ENCODE results near the gene EIF4EBP2. TPM values are rescaled to one million over a fixed set of nuclear protein-coding genes. Genes with fewer than 3 reads are reported as not detected.

Gene EIF4EBP2
- total RNA-seq, 1 donor from 2014 or later: 41.1 TPM

- Mint-ChIP-seq H3K4me3 (ENCODE audit: unreplicated experiment) (no peak overlapping the region), H3K27me3 (ENCODE audit: unreplicated experiment) (no peaks in the 10 kb centered on the region), H3K36me3 (ENCODE audit: unreplicated experiment) (no peaks in the 10 kb centered on the region), H3K4me1 (ENCODE audit: unreplicated experiment) (peaks cover 12% of the 10 kb centered on the region), H3K9me3 (ENCODE audit: unreplicated experiment) (no peaks in the 10 kb centered on the region), H3K27ac (ENCODE audit: unreplicated experiment) (no peak overlapping the region)
- DNase-seq (ENCODE audit: extremely low spot score, unreplicated experiment): no peak
- no peak for TF ChIP-seq CTCF (IDR thresholded peaks at IDR 0.05)
Measured at GRCh38 chr10:70358446-70358845, 45.5 kb upstream of the EIF4EBP2 start.

GRCh38 chr10:70359017-70359550 is 44.9 kb upstream of the EIF4EBP2 start:
- Mint-ChIP-seq H3K4me1 (ENCODE audit: unreplicated experiment) (peaks cover 18% of the 10 kb centered on the region), H3K36me3 (ENCODE audit: unreplicated experiment) (no peaks in the 10 kb centered on the region), H3K27me3 (ENCODE audit: unreplicated experiment) (no peaks in the 10 kb centered on the region), H3K27ac (ENCODE audit: unreplicated experiment) (no peak overlapping the region), H3K4me3 (ENCODE audit: unreplicated experiment) (no peak overlapping the region), H3K9me3 (ENCODE audit: unreplicated experiment) (no peaks in the 10 kb centered on the region)
- DNase-seq (ENCODE audit: extremely low spot score, unreplicated experiment): no peak
- TF ChIP-seq CTCF (IDR thresholded peaks at IDR 0.05): no peak

- Mint-ChIP-seq H3K27ac (ENCODE audit: unreplicated experiment) (no peak overlapping the region), H3K4me3 (ENCODE audit: unreplicated experiment) (no peak overlapping the region), H3K36me3 (ENCODE audit: unreplicated experiment) (no peaks in the 10 kb centered on the region), H3K27me3 (ENCODE audit: unreplicated experiment) (no peaks in the 10 kb centered on the region), H3K9me3 (ENCODE audit: unreplicated experiment) (no peaks in the 10 kb centered on the region), H3K4me1 (ENCODE audit: unreplicated experiment) (peaks cover 25% of the 10 kb centered on the region)
- TF ChIP-seq CTCF (IDR thresholded peaks at IDR 0.05): no peak
- no peak for DNase-seq (ENCODE audit: extremely low spot score, unreplicated experiment)
Measured at GRCh38 chr10:70360215-70360614, 43.7 kb upstream of the EIF4EBP2 start.

- no peaks in the 10 kb centered on the region for H3K27me3 Mint-ChIP-seq (ENCODE audit: unreplicated experiment)
- TF ChIP-seq CTCF (IDR thresholded peaks at IDR 0.05): no peak
- no peak overlapping the region for H3K27ac Mint-ChIP-seq (ENCODE audit: unreplicated experiment)
- H3K36me3 Mint-ChIP-seq (ENCODE audit: unreplicated experiment): no peaks in the 10 kb centered on the region
- H3K9me3 Mint-ChIP-seq (ENCODE audit: unreplicated experiment): no peaks in the 10 kb centered on the region
- H3K4me1 Mint-ChIP-seq (ENCODE audit: unreplicated experiment): peaks cover 28% of the 10 kb centered on the region
- H3K4me3 Mint-ChIP-seq (ENCODE audit: unreplicated experiment): no peak overlapping the region
- DNase-seq (ENCODE audit: extremely low spot score, unreplicated experiment): no peak
Measured at GRCh38 chr10:70362328-70362727, 41.6 kb upstream of the EIF4EBP2 start.

GRCh38 chr10:70363292-70363691 is 40.7 kb upstream of the EIF4EBP2 start:
- Mint-ChIP-seq H3K27me3 (ENCODE audit: unreplicated experiment) (no peaks in the 10 kb centered on the region), H3K27ac (ENCODE audit: unreplicated experiment) (peak overlapping the region; percentile 98), H3K36me3 (ENCODE audit: unreplicated experiment) (no peaks in the 10 kb centered on the region), H3K4me3 (ENCODE audit: unreplicated experiment) (no peak overlapping the region), H3K9me3 (ENCODE audit: unreplicated experiment) (no peaks in the 10 kb centered on the region), H3K4me1 (ENCODE audit: unreplicated experiment) (peaks cover 23% of the 10 kb centered on the region)
- no peak for TF ChIP-seq CTCF (IDR thresholded peaks at IDR 0.05)
- DNase-seq (ENCODE audit: extremely low spot score, unreplicated experiment): no peak

Measured in osteocyte (in vitro differentiated cells).